ENCODE data around the gene OR8K1.

The OR8K1 gene

GRCh38 chr11:56345739-56346138 lies at the start of gene OR8K1:
TSS of gene OR8K1 (plus strand) at chr11:56346039. CDS start at chr11:56346039, 0 bp downstream.
- DNase-seq, result no peak

- DNase-seq, result no peak
Observed at GRCh38 chr11:56296898-56297297, 48.9 kb upstream of the OR8K1 start.

GRCh38 chr11:56307836-56308235 lies 38.0 kb upstream of the OR8K1 start:
- DNase-seq, result no peak

GRCh38 chr11:56314844-56315243 lies 31.0 kb upstream of the OR8K1 start, which contains the start of gene OR8K3:
TSS of gene OR8K3 (plus strand) at chr11:56315144. CDS start at chr11:56318307, 3,163 bp downstream.
- no peak for DNase-seq

- DNase-seq, result no peak
Observed at GRCh38 chr11:56331861-56332491, 13.9 kb upstream of the OR8K1 start.

- DNase-seq, result no peak
Observed at GRCh38 chr11:56333156-56333555, 12.7 kb upstream of the OR8K1 start.

- DNase-seq, result no peak
Observed at GRCh38 chr11:56340289-56340688, 5.5 kb upstream of the OR8K1 start.

GRCh38 chr11:56353991-56354390 lies 8.2 kb downstream of the OR8K1 start, which contains the start of gene OR8J1:
TSS of gene OR8J1 (plus strand) at chr11:56354291. CDS start at chr11:56360247, 5,956 bp downstream.
- DNase-seq, result no peak

GRCh38 chr11:56375324-56375723 lies 29.5 kb downstream of the OR8K1 start, which contains the start of gene OR8U1:
TSS of gene OR8U1 (plus strand) at chr11:56375624. CDS start at chr11:56375624, 0 bp downstream.
- no peak for DNase-seq

GRCh38 chr11:56380120-56380519 lies 34.3 kb downstream of the OR8K1 start:
- DNase-seq, result no peak

- DNase-seq, result no peak
Observed at GRCh38 chr11:56394381-56394780, 48.5 kb downstream of the OR8K1 start.

- no peak for DNase-seq
Observed at GRCh38 chr11:56396047-56396446, 50.2 kb downstream of the OR8K1 start.

Measured in activated T-cell treated with anti-CD3 and anti-CD28 coated beads, Interleukin-2, amount 50 U/mL, for 1 hour (primary cell).